Fibroblast of villous mesenchyme (primary cell): ENCODE measurements around the gene PHLDA2. TPM values are rescaled to one million over a fixed set of nuclear protein-coding genes. Genes with fewer than 3 reads are reported as not detected.

ENCODE experiments used
- DNase-seq: peaks from one replicate; pipeline ENCODE4 v3.0.0-alpha.2; 2010; ENCODE audit warnings: low read depth
- H3K4me3 ChIP-seq: 2 replicates; pipeline ENCODE4 v1.5.1; 2011; ENCODE audit warnings: low read depth, mild to moderate bottlenecking, low read length
- total RNA-seq: library from RNA; depleted of rRNA; stranded (reverse); fragments of >200 nt; gene quantifications from 2 replicates; pipeline ENCODE4 v1.2.3, GENCODE V29; 2012
- TF ChIP-seq, protein P1 (sequence below): IDR thresholded peaks from 2 replicates; pipeline ENCODE4 v1.5.1; 2012; ENCODE audit warnings: low read depth, mild to moderate bottlenecking, low read length; ENCODE audit not compliant: insufficient read depth

Gene PHLDA2
- total RNA-seq, 1 donor: 7.3 TPM

DNA sequence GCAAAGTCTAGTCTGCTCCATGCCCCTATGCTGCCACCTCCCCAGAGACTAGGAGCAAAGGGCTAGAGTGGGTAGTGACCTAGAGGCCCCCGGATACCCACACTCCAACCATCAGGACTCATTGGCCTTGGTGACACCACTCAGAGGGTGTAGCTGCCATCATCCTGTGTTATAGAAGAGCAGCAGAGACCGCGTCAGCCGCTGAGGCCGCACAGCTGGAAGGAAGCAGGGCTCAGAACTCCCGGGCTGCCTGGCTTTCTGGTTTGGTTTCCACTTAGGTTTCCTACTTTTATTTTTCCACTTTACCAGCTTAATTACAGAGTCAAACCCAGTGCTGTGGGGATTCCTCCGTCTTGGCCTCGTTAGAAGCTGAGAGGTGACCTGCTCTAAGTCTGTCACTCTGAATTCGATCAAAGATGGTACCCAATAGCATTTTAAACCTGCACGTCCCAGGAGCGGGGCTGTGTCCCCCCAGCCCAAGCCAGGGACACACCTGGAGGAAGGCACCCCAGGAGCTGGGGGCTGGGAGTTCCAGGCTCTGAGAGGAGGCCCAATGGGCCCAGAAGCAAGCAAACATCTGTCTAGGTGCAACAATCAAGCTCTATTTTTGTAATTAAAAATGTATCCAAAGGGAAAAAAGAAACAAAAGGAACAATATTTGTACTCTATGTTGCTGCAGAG, 41.6 kb downstream of the PHLDA2 start:
- TF ChIP-seq, protein P1, sequence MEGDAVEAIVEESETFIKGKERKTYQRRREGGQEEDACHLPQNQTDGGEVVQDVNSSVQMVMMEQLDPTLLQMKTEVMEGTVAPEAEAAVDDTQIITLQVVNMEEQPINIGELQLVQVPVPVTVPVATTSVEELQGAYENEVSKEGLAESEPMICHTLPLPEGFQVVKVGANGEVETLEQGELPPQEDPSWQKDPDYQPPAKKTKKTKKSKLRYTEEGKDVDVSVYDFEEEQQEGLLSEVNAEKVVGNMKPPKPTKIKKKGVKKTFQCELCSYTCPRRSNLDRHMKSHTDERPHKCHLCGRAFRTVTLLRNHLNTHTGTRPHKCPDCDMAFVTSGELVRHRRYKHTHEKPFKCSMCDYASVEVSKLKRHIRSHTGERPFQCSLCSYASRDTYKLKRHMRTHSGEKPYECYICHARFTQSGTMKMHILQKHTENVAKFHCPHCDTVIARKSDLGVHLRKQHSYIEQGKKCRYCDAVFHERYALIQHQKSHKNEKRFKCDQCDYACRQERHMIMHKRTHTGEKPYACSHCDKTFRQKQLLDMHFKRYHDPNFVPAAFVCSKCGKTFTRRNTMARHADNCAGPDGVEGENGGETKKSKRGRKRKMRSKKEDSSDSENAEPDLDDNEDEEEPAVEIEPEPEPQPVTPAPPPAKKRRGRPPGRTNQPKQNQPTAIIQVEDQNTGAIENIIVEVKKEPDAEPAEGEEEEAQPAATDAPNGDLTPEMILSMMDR: no peak
- no peak for DNase-seq

GRCh38 chr11:2886936-2887335, 42.3 kb downstream of the PHLDA2 start:
- H3K4me3 ChIP-seq: no peak overlapping the region
- TF ChIP-seq, protein P1: no peak
- no peak for DNase-seq

More for the DNA sequence above, 41.6 kb downstream of the PHLDA2 start:
- H3K4me3 ChIP-seq: no peak overlapping the region

DNA sequence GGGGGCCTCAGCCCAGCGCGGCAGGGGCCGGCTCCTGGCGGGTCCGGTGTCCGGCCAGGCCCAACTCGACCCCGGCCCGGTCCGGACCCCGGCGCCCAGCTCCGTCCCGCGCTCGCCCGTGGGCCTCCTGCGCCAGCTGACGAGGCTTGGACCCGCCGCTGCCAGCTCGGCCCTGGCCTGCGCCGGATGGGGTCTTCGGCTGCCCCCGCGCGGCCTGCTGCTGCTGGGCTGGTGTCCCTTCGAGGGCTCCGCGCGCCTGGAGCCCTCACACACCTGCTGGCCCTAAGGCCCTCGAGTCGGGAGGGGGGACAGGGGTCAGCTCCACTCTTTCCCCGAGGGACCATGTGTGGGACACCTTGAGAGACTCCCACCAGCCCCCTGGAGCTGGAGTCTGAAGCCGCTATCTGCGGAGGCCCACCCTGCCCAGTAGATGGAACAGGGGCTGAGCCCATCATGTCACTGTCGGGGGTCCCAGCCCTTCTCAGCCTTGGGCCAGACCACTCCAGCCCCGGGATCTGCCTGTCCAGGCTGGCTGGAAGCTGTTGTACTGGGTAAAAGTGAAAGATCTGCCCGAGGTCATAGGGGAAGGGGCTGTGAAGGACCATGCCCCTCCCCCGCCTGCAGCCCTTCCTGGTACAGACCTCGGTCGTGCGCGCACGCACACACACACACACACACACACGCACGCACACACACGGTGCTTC, 42.9 kb downstream of the PHLDA2 start:
- no peak overlapping the region for H3K4me3 ChIP-seq
- peak; percentile 34 for DNase-seq
- TF ChIP-seq, protein P1: peak; percentile 16

GRCh38 chr11:2885678-2886081, 43.5 kb downstream of the PHLDA2 start, which contains the start of gene CDKN1C:
Gene CDKN1C (minus strand): TSS chr11:2885775. CDS start chr11:2885456, 319 bp downstream.
- peak; percentile 87 for DNase-seq
- peak within 1 kb of the TSS; percentile 69 for H3K4me3 ChIP-seq
- TF ChIP-seq, protein P1: no peak

DNA sequence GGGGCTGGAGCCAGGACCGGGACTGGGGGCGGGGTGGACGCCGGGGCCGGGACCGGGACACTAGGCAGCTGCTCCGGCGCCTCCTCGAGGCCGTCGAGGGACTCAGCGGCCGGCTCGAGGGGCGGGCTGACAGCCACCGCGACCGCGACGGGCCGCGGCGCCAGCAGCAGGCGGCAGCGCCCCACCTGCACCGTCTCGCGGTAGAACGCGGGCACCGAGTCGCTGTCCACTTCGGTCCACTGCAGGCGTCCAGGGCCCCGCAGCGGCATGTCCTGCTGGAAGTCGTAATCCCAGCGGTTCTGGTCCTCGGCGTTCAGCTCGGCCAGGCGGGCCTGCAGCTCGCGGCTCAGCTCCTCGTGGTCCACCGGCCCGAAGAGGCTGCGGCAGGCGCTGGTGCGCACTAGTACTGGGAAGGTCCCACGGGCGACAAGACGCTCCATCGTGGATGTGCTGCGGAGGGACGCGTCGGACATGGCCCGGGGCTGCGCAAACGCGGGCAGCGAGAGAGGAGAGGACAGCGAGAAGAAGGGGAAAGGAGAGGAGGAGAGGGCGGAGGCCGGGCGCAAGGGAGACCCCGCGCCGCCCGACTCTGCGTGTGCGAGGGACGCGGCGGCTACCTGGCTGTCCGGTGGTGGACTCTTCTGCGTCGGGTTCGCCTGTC, 44.1 kb downstream of the PHLDA2 start:
- peak; percentile 51 for DNase-seq
- H3K4me3 ChIP-seq: peak overlapping the region; percentile 69
- TF ChIP-seq, protein P1: peak; percentile 33

- peak; percentile 43 for DNase-seq
- TF ChIP-seq, protein P1: no peak
These were observed 45.0 kb downstream of the PHLDA2 start for GRCh38 chr11:2883979-2884815.

More at GRCh38 chr11:2883979-2884815, 45.0 kb downstream of the PHLDA2 start:
- peak overlapping the region; percentile 68 for H3K4me3 ChIP-seq
